Measurements from ENCODE around the gene BZW2.

BZW2 gene

GRCh38 chr7:16698200-16698905 lies 52.4 kb downstream of the BZW2 start:
- in situ Hi-C loops (cut with MboI; ENCODE audit: low pct_unique_long_range_greater_than_20kb, low sequenced_read_pairs) = no loop called here

DNA sequence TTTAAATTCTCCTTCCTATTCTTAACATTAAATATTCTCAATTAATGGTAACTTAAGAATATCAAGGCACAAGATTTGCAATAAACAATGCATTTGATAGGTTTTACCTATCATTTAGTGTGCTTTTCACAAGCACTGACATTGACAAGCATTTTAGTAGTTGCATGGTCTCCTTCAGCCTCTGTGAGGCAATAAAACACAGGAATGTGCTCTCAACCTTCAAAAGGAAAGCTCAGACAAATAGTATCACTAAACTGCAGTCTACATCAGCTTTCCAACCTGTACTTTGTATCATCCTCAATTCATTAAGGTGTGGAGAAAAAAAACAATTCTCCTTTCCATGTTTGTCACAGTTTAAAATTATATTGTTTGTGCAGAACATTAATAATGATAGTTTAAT lies 56.5 kb downstream of the BZW2 start:
- in situ Hi-C loops (cut with MboI; ENCODE audit: low pct_unique_long_range_greater_than_20kb, low sequenced_read_pairs) = no loop called here

More at GRCh38 chr7:16698200-16698905, 52.4 kb downstream of the BZW2 start:
- no peak for DNase-seq

DNA sequence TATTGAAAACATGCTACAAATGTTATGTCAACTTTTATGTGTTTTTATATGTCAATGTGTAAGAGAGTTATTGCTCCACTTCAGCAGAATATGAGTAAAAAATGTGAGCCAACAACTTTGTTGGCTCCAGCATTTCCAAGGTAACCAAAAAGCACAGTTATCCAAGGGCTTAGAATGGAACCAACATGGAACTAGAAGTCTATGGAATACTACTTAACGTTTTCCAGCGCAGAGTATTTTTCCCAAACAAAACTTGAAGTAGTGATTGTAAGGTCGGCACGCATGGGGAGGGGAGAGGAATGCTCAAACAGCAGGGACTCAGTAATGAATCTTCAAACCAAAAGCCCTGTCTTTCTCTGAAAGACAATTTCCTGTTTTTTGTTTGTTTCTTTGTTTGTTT lies 62.5 kb downstream of the BZW2 start:
- in situ Hi-C loops (cut with MboI; ENCODE audit: low pct_unique_long_range_greater_than_20kb, low sequenced_read_pairs) = no loop called here
- DNase-seq = no peak

More for the DNA sequence above, 56.5 kb downstream of the BZW2 start:
- no peak for DNase-seq

DNA sequence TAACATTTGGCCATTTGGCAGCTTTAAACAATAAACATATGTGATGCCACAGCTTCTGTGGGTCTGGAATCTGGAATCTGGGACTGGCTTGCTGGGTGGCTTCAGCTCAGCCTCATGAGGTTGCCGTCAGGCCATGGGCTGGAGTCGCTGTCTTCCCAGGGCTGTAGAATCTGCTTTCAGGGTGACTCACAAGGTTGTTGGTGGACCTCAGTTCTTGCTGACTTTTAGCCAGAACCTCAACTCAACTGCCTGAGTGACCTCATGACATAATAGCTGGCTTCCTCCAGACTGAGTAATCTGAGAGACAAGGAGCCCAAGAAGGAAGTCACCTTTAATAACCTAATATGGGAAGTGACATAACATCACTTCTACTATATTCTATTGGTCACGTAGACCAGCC lies 63.0 kb downstream of the BZW2 start:
- no peak for DNase-seq
- in situ Hi-C loops (cut with MboI; ENCODE audit: low pct_unique_long_range_greater_than_20kb, low sequenced_read_pairs) = no loop called here

- in situ Hi-C loops (cut with MboI; ENCODE audit: low pct_unique_long_range_greater_than_20kb, low sequenced_read_pairs) = no loop called here
- no peak for DNase-seq
These were observed 64.7 kb downstream of the BZW2 start for GRCh38 chr7:16710651-16711050.

DNA sequence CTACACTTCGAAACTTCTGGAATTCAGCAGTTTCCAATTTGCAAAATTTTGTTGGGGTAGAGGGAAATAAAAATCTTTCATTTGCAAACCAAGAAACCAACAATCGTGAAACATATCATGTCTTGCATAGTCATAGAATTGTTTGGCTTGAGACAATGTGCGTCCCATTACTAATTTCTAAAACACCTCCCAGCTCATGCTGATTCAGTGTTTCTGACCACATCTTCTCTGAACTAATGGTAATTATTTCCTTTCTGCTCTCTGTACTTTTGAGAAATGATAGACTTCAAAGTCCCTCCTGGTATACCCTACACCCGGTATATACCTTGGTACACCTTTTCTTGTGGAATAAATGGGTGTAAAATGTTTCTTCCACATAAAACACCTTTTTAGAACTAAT lies 65.7 kb downstream of the BZW2 start:
- in situ Hi-C loops (cut with MboI; ENCODE audit: low pct_unique_long_range_greater_than_20kb, low sequenced_read_pairs) = no loop called here
- no peak for DNase-seq

DNA sequence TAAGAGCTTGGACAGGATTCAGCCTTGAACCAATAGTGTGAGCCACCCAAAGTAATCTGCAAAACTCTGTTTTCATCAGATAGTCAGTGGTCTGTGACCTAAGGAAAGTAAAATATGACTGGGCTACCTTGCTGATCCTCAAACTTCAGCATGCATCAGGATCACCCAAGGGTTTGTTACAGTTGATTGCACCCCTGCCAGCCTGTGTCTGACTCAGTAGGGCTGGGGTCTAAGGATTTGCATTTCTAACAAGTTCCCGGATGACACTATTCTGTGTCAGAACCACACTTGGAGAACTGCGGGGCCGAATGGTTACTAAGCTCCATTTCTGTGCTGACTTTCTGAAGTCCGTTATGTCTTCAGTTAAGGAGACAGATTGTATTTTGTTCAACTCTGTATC lies 66.9 kb downstream of the BZW2 start:
- DNase-seq = no peak
- in situ Hi-C loops (cut with MboI; ENCODE audit: low pct_unique_long_range_greater_than_20kb, low sequenced_read_pairs) = no loop called here

DNA sequence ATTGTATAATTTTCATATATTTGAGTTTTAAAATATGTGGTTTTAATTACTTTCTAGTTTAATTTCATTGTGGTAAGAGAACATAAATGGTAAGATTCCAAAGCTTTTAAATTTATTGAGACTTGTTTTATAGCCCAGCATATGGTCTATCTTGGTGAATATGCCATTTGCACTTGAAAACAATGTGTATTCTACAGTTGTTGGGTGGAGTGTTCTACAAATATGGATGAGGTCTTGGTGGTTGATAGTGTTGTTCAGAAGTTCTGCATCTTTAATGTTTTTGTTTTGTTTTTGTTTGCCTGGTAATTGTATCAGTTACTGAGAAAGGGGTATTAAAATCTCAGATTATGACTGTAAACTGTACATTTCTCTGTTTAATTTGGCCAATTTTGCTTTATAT lies 69.9 kb downstream of the BZW2 start:
- in situ Hi-C loops (cut with MboI; ENCODE audit: low pct_unique_long_range_greater_than_20kb, low sequenced_read_pairs) = no loop called here
- no peak for DNase-seq

GRCh38 chr7:16718111-16718656 lies 72.2 kb downstream of the BZW2 start:
- no peak for DNase-seq
- in situ Hi-C loops (cut with MboI; ENCODE audit: low pct_unique_long_range_greater_than_20kb, low sequenced_read_pairs) = no loop called here

GRCh38 chr7:16719699-16720098 lies 73.7 kb downstream of the BZW2 start:
- in situ Hi-C loops (cut with MboI; ENCODE audit: low pct_unique_long_range_greater_than_20kb, low sequenced_read_pairs) = no loop called here

GRCh38 chr7:16721541-16721940 lies 75.6 kb downstream of the BZW2 start:
- no peak for DNase-seq
- in situ Hi-C loops (cut with MboI; ENCODE audit: low pct_unique_long_range_greater_than_20kb, low sequenced_read_pairs) = no loop called here

More at GRCh38 chr7:16719699-16720098, 73.7 kb downstream of the BZW2 start:
- DNase-seq = no peak

DNA sequence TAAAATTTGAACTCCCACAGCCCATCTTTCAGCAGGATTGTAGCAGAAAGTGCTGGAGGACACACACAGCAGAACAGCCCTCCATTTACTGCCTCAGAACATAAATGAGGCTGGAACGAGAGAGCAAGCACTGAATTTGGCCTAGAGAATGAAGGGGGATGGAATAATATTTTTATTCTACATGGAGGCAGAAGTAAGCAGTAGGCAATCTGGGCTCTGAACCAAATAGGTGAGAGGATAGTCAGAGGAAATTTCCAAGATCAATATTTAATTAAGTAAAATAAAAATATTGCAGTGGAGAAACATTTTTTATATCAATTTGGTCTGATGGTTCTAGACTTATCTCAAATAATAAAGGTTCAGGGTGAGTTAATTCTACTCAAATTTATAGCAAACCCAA lies 78.4 kb downstream of the BZW2 start:
- in situ Hi-C loops (cut with MboI; ENCODE audit: low pct_unique_long_range_greater_than_20kb, low sequenced_read_pairs) = no loop called here
- DNase-seq = no peak

DNA sequence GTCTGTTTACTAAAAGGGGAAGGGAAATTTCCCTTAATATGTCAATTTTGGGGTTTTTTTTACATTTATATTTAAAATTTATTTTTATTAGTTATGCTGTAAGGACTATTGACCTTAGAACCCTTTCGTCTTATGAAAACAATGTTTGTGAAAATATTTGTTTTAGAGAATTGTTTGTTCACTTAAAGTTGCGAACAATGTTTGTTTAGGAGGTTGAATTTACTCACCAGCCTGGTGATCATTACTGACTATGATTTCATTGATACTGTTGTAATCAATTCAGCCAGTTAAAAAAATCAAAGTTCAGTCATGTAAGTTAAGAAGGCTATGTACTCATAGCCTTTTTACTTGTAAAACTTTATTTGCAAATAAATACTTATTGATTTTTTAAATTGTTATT lies 80.2 kb downstream of the BZW2 start:
- DNase-seq = no peak
- in situ Hi-C loops (cut with MboI; ENCODE audit: low pct_unique_long_range_greater_than_20kb, low sequenced_read_pairs) = no loop called here

GRCh38 chr7:16727736-16728135 lies 81.8 kb downstream of the BZW2 start:
- no peak for DNase-seq
- in situ Hi-C loops (cut with MboI; ENCODE audit: low pct_unique_long_range_greater_than_20kb, low sequenced_read_pairs) = no loop called here

GRCh38 chr7:16728811-16729210 lies 82.8 kb downstream of the BZW2 start:
- in situ Hi-C loops (cut with MboI; ENCODE audit: low pct_unique_long_range_greater_than_20kb, low sequenced_read_pairs) = no loop called here
- DNase-seq = no peak

GRCh38 chr7:16729541-16729940 lies 83.6 kb downstream of the BZW2 start:
- in situ Hi-C loops (cut with MboI; ENCODE audit: low pct_unique_long_range_greater_than_20kb, low sequenced_read_pairs) = no loop called here
- no peak for DNase-seq

- in situ Hi-C loops (cut with MboI; ENCODE audit: low pct_unique_long_range_greater_than_20kb, low sequenced_read_pairs) = no loop called here
- no peak for DNase-seq
These were observed 85.0 kb downstream of the BZW2 start for GRCh38 chr7:16730937-16731336.

DNA sequence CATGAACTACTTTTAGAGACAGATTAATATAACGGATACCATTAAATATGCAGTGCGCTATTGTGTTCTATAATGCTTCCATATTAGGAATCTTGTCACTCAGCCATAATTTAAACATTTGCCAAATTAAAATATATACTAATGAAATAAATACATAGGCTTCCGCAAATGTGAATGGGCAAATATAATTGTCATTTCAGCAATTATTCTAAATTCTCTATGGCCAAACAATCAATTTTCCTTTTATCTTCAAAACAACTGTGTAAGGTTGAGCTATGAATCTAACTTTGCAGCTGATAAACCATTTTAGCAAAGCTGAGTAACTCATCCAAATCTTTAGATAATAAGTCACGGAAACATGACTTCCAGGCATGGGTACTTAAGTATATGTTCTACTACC lies 86.8 kb downstream of the BZW2 start:
- no peak for DNase-seq
- in situ Hi-C loops (cut with MboI; ENCODE audit: low pct_unique_long_range_greater_than_20kb, low sequenced_read_pairs) = no loop called here

DNA sequence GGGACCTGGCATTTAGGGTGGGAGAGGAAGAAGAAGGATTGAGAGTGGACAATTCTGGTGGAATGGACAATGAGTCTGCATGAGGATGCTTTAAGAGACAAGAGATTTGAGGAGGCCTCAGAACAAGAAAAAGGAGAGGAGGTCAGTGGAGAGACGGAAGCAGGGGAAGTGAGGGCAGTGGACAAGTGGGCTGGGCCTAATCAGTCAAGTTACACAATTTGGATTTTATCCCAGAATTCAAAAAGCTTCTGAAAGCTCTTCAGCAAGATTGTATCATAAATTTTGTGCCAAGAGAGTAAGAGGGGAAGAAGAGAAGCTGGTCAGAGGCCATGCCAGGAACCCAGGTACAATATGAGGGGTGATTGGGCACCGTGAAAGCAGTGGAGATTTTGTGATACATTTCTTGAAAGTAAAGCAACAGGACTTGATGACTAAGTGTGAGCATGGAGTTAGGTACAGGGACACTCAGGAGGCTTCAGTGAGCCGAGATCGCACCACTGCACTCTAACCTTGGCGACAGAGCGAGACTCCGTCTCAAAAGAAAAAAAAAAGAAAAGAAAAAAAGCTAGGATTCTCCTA lies 88.3 kb downstream of the BZW2 start:
- in situ Hi-C loops (cut with MboI; ENCODE audit: low pct_unique_long_range_greater_than_20kb, low sequenced_read_pairs) = no loop called here
- DNase-seq = no peak

GRCh38 chr7:16735020-16735419 lies 89.0 kb downstream of the BZW2 start:
- no peak for DNase-seq
- in situ Hi-C loops (cut with MboI; ENCODE audit: low pct_unique_long_range_greater_than_20kb, low sequenced_read_pairs) = no loop called here
